NK-92 (cell line): ENCODE measurements around the gene PRDM8.

Experiments
- DNase-seq: peaks from one replicate; lab custom pipeline; 2025; ENCODE audit not compliant: unreplicated experiment; lab: John Stamatoyannopoulos, UW

PRDM8 gene

DNA sequence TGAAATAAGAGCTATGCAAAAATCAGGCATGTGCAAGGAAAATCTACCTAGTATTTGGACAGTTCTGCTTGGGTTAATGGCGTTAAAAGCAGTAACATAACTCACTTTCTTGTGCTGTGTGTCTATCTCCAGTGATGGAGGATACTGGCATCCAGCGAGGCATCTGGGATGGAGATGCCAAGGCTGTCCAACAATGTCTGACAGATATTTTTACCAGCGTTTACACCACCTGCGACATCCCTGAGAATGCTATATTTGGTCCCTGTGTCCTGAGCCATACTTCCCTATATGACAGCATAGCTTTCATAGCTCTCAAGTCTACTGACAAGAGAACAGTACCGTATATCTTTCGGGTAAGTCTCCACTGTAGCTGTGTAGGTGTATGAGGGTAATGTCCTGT lies 2.6 kb downstream of the PRDM8 start:
- no peak for DNase-seq

DNA sequence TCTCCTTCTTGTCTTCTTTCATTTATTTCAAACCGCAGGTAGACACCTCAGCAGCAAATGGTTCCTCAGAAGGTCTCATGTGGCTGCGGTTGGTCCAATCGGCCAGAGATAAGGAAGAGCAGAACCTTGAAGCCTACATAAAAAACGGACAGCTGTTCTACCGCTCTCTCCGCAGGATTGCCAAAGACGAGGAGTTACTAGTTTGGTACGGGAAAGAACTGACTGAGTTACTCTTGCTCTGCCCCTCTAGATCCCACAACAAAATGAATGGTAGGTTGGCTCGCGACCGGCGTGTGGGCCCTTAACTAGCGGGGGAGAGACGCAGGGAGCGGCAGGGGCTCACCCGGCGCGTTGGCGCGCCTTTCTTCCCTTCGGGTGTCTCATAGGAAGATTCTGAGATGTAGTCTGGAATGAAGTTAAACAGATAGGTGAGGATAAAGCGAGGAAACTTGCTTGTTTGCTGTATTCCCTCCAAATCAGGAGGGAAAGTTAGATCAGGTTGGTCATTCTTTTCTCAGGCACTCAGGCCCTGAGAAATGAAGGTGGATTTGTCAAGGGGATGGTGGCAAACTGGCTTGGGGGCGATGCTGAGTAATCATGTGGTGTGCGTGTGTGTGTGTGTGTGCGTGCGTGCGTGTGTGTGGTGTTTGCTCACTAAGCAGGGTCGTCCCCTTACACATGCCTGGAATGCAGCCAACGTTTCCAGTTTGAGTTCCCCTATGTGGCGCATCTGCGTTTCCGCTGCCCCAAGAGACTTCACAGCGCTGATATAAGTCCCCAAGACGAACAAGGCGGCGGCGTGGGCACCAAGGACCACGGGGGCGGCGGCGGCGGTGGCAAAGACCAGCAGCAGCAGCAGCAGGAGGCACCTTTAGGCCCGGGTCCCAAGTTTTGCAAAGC lies 4.2 kb downstream of the PRDM8 start:
- DNase-seq, result no peak

DNA sequence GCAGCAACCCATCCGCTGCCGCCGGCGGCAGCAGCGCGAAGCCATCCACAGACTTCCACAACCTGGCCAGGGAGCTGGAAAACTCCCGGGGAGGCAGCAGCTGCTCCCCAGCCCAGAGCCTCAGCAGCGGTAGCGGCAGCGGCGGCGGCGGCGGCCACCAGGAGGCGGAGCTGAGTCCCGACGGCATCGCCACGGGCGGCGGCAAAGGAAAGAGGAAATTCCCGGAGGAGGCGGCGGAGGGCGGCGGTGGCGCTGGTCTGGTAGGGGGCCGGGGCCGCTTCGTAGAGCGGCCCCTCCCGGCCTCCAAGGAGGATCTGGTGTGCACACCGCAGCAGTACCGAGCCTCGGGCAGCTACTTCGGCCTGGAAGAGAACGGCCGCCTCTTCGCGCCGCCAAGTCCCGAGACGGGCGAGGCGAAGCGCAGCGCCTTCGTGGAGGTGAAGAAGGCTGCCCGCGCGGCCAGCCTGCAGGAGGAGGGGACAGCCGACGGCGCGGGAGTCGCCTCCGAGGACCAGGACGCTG lies 4.9 kb downstream of the PRDM8 start:
- no peak for DNase-seq

DNA sequence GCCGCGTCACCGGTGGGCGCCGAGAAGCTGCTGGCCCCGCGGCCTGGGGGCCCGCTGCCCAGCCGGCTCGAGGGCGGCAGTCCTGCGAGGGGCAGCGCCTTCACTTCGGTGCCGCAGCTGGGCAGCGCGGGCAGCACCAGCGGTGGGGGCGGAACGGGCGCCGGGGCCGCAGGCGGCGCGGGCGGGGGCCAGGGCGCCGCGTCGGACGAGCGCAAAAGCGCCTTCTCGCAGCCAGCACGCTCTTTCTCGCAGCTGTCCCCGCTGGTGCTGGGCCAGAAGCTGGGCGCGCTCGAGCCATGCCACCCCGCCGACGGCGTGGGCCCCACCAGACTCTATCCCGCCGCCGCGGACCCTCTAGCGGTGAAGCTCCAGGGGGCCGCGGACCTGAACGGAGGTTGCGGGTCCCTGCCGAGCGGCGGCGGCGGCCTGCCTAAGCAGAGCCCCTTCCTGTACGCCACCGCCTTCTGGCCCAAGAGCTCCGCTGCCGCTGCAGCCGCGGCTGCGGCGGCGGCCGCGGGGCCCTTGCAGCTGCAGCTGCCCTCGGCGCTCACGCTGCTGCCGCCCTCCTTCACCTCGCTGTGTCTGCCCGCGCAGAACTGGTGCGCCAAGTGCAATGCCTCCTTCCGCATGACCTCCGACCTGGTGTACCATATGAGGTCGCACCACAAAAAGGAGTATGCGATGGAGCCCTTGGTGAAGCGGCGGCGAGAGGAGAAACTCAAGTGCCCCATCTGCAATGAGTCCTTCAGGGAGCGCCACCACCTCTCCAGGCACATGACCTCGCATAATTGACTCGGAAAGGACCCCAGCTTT lies 5.6 kb downstream of the PRDM8 start:
- no peak for DNase-seq

DNA sequence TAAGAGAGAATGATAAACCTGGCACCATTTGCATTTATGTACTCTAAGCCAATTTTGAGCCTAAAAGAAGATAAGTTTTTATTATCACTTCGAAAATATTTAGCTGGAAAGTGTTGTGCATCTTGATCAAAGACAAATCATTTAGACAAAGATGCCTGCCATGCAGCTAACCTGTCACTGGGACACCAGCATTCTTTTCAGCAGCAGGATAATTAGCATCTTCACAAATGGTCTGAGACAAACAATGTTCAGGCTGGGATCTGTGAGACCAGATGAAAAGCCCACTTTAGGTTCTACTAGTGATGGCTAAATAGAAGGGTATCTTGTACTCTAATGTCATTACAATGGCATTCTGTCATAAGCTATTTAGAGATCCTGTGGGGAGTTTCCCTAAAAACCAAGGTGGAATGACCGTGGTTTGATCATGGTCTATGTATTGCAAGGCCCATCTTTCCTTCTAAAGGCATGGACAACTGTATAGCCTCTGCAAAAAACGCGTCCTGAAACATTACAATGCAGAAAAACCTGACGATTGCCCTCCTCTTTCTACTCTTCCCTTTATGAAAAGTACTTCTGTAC lies 7.2 kb downstream of the PRDM8 start:
- no peak for DNase-seq

DNA sequence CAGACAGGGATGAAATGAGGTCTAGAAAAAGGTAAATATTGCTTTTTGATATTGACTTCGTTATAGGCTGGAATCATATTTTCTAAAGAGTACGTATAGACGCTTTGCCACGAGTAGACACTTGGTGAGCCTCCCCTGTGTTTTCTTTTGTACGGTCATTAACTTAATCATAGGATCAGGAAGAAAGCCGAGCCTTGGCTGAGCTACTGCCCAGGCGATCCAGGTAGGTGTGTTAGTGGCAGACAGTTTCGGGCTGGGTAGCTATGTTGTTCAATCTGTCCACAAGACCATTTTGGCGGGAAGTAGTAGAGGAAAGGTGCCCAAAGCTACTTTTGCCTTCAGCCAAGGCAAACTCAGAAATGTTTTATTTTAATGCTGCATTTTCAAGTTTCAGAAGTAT lies 8.8 kb downstream of the PRDM8 start:
- no peak for DNase-seq

DNA sequence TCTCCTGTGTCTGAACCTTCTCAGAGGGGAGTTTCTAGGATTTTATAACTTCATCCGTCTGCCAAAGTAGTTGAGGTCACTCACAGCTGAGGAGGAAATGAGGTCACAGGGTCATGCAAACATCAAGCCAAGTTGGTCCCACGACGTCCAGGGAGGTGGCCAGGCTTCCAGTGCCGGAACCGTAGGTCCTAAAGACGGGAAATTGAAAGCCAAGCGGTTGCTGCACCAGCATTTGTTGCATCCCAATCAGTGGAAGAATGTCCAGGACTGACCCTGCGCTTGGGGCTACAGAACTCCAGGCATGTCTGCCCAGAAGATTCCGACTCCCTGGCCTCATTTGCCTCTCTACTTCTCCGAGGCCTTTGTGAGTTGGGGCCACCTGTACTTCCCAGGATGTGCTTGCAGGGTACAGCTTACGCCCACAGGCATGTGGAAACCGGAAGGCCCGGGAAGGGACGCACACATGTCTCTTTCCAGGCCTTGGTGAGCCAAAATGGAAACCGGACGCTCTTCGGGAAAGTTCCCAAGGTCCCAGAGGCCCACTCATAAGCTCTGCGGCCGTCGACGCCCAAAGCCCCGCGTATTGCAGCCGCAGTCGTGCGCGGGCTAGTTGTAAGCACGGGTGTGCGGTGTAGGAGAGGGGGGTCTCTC lies 9.3 kb downstream of the PRDM8 start:
- no peak for DNase-seq

DNA sequence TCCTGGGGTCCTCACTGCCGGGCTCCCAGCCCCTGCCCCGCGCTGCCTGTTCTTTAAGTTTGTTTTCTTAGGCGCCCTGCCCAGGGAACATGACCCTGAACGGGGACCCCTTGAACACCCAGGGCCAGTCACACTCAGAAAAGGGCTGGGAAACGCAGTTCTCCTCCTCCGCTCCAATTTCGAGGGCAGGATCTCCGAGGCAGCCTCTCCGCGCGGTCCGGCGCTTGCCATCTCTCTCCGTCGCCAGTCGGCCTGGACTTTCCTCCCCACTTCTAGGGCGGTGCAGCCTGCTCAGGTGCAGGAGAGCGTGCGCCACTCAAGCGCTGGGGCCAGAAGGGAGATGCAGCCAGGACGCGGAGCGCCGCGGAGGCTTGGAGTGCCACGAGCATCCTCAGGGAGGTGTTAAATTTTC lies 9.9 kb downstream of the PRDM8 start:
- DNase-seq, result no peak

DNA sequence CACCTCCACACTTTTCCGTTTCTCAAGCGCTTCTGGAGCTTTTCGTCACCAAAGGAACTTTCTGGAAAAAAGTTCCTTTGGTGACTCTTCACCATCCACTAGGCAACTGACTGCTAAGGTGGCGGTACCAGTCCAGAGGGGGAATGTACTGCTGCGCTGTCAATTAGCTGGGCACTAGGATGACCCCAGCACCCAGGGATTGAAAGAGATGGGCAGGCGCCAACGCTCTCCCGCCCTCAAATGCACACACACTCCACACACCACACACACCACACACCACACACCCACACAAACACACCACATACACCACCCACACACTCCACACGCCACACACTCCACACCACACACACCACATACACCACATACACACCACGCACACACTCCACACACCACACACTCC lies 10.4 kb downstream of the PRDM8 start:
- DNase-seq, result no peak

DNA sequence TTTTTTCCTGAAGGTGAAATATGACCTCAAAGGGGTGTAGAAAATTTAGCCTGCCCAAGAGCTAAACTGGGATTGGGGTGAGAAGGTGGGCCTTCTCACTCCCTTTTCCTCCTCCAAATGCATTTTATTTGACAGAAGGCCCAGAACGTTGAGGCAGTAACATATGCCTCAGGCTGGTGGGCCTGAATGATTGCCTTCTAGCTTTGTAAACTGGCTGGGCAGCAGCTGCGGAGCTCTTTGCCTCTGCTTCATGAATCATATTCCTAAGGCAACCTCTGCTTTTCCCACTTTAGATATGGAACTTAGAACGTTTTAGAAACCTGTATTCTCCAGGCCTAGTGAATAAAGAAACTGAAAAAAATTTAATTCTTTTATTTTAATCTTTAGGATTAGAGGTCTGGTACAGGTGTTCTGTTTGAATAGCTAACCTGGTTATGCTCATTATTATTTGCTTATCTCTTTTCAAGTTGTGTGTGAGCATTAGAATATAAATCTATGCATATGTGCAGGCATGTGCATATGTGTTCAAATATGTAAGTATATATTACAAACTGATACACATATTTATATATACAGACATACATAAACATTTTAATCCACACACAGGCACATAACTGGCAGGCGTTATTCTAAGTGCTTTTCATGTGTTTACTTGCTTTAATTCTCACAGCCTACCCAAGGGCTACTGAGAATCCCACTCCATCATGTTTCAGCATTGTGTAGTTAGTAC lies 11.5 kb downstream of the PRDM8 start:
- no peak for DNase-seq

DNA sequence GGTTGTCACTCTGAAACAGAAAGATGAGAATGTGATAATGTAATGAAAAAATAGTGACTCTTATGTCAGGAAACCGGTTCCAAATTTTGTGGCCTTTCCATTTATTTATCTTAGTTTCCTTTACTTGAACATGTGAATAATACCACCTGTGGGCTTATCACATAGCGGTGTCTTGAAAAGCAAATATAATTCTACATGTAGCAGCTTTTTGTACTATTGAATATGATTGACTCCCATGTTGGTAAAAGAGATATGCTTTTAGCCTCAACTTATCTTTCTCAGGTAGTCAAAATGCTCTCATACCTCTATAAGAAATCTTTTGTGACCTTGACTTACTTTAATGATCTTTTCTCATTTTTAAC lies 12.0 kb downstream of the PRDM8 start:
- DNase-seq, result no peak

DNA sequence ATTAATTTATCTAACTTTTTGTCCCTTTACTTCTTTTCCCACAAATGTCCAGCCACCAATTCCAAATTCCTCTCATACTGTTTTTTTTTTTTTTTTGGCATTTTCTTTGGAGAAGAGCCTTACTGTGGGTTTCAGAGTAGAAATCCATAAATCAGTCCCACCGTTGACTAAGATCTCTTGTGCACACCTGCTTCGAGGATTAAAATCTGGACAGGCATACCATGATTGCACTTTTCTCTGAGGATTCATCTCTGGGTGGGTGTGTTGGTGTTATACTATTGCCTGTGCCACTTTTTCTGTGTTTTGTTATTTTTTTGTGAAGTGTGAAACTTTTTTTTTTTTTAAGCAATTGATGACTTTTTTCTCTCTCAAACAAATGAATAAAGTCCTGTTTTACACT lies 13.2 kb downstream of the PRDM8 start:
- DNase-seq, result no peak

DNA sequence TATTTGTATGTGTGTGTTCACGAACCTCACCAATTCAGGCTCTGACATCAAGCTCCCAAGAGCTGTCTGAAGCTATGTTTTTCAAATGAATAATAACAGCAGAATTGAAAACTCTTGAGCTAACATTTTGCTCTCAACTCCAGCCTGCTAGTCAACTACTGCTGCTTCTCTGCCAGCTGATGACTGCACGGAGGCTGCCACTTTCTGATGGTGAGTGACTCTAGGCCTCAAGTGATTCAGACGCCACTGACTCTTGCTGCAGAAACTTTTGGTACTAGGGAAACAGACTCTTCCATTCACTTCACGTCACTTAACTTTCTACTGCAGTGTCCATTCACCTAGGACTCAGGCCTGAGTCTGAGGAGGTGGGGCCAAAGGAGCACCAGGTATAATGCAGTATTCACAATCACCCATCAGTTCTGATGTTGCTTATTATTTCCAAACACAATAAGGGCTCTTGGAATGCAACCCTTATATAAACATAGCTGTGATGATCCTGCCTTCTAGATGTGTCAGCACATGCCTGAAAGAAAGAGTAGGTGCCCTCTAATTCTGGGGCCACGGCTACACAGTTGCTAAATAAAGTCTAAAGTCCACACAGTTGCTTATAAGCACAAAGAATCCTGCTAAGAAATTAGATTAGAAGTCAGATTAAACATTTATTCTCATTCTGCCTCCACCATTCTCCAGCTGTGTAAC lies 16.0 kb downstream of the PRDM8 start:
- no peak for DNase-seq

DNA sequence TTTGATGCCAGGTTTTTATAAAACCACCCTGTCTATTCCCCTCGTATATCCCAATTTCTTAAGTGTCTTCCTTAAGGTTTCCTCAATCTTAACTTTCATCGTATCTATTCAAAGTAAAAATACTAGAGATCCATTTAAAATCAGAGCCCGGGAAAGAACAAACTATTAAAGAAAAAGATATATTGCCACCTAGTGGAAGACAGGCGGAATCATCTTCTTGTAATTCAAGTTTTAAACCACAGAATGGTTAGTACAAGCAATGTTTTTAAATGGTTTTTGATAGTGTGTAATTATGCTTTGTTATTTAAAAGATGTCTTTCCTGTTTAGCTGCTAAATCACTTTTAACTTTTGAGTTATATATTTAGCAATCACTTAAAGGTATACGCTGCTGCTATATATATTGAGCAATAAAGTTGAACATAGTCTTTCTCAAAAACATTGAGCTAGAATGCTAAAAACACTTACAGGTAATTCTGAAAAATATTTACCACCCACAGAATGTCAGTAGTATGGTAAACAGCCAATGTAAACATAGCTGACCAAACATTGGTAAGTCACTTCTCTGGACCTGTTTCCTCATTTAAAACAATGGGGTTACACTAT lies 18.2 kb downstream of the PRDM8 start:
- no peak for DNase-seq

DNA sequence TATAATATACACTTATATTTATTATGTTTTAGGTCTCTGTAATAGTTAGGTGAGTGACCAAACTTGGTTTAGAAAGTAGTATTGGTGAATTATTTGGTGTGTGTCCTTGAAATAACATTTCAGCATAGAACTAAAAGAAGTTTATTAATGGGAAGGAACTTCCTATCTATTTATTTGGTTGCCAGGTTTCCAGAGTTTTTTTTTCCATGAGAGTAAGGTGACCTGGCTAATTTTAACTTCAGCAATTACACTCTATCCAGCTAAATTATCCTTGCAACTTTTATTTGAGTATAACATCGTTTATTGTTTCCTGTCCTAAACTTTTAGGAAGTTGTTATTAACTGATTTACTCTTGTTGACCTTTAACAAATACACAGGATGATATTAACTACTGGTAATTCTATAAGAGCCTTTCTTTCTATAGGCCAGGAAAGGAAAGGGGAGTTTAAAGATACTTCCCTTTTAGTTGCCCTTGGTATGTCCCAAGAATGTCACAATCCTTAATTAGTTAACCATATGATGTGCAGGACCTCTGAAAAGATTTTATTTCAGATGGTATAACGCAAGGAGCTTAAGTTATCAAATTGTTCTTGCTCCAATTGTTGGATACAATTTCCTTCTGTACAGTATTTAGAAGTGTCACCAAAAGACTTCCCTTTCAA lies 18.9 kb downstream of the PRDM8 start:
- DNase-seq, result no peak

DNA sequence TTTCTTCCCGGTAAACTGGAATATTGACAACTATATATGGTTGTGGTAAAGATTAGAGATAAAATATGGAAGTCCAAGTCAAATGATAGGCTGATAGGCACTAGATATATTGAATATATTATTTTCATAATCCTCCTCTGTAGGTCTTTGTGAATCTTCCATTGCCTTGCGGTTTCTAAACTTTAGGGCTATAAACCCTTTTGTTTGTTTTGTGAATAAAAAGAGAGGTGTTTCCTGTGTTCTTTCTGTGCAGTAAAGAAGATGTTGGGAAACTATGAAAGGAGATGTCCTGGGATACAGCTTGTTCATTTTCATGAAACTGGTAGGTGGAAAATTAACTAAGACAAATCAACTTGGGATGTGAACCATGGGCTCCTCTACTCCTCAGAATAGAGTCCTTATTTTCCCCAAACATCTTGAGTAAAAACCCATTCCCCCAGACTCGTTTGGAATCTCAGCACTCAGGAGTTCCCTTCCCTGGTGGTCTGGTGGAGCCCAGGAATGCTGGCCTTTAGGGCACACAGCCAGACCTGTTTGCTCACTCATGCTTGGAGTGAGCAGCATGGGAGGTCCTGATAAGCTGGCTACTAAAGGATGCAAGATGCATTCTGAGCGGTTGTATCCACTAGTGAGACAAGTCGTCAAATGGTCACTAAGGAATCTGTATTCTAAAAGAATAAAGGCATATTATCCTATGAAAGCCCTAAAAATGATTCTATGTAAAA lies 22.2 kb downstream of the PRDM8 start:
- DNase-seq, result no peak

DNA sequence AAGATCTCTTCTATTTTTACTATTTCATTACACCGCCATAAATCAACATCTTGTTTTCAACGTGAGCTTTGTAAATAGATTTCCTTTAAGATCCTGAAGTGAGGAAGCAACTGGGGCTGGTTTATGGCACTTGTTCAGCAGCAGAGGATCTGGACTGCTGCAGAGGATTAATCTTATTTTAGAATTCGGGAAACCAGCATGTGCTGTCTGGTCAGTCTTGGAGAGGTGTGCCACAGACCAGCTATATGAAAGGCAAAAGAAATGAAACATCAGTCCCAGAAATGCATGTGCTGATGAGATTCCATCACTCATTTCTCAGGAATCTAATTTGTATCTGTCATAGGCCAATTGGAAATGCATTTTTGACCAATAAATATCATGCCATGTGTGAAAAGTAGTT lies 23.4 kb downstream of the PRDM8 start:
- no peak for DNase-seq

DNA sequence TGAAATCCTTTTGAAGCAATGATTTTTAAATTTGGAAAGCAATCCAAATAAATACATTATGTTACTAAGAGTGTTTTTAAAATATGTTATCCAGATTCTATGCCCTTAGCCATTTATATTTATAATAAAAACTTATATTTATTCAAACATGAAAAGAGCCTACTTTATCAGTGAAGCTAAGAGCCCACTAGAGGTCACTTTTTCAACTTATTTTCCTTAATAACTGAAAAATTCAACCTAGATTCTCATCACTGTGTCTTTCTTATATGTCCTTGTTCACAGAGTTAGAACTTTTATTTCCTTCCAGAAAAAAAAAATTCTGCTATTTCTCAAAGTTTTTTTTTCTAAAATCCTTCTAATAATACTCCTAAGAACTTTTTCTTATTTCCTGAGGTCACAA lies 23.9 kb downstream of the PRDM8 start:
- no peak for DNase-seq
